HepG2 (cell line): ENCODE data around the gene RARG.

Source experiments
- CEBPB ChIP-seq: IDR thresholded peaks from 2 replicates; pipeline ENCODE4 v1.6.1; 2011; ENCODE audit warnings: low read depth, low read length, improper control_type of control experiment, borderline replicate concordance
- CENPT ChIP-seq: sonication (generic); formaldehyde crosslinking; IDR thresholded peaks from 2 replicates; pipeline ENCODE4 v1.8.0; 2022; ENCODE audit warnings: low read depth, mild to moderate bottlenecking, moderate library complexity, missing genetic modification reagents
- EEA1 ChIP-seq: sonication (generic); formaldehyde crosslinking; IDR thresholded peaks from 2 replicates; pipeline ENCODE4 v1.5.1; 2020; ENCODE audit warnings: mild to moderate bottlenecking, missing genetic modification reagents, borderline replicate concordance
- PATZ1 ChIP-seq: sonication (generic); formaldehyde crosslinking; IDR thresholded peaks from 2 replicates; pipeline ENCODE4 v1.4.0; 2020; ENCODE audit warnings: missing genetic modification reagents
- PCBP1 ChIP-seq: fragments of 200-400 bp; formaldehyde crosslinking; IDR thresholded peaks from 2 replicates; pipeline ENCODE4 v1.6.1; 2017; ENCODE audit warnings: mild to moderate bottlenecking, low read depth, low read length, borderline replicate concordance
- TF ChIP-seq, protein P1 (sequence below): sonication (generic); formaldehyde crosslinking; IDR thresholded peaks from 2 replicates; pipeline ENCODE4 v1.5.0; 2020; ENCODE audit warnings: mild to moderate bottlenecking, missing genetic modification reagents, moderate library complexity
- TF ChIP-seq, protein P2 (sequence below): IDR thresholded peaks from 2 replicates; pipeline ENCODE4 v1.6.1; 2012; ENCODE audit warnings: inconsistent platforms

DNA sequence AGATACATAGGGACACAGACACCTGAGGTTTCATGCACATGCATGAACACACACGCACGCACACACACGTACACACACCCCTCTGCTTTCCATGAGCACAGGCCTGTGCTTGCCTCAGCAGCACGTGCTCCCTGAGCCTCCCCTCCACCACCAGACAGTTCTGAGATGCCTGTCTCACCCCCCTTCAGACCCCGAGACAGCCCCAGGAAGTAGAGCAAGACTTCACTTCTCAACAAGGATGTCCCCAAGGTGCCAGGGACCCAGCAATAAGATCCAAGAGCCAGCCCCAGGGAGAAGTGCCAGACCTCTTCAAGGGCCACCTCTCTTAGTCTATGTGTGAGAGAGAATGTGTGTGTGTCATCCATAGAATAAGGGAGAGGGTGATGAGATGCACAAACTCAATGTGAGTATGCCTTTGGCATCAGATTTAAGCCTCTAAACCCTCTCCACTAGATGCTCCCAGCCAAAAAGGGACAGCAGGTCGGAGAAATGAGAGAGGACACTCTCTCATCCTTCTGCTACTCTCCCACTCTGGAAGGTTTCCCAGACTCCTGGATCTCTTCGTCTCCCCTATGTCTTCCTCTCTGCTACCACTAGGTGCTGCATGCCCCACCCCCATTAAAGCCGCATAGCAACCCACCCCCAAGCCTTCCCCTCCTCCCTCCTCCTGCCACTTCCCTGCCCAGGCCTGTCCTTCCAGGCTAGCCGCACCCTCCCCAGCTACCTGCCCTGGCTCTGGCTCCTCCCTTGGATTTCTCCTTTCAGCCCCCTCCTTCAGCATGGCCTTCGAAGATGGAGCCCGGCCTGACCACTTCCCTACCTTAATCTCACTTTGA, 7.7 kb downstream of the RARG start:
- TF ChIP-seq PCBP1, result no peak
- no peak for TF ChIP-seq EEA1
- TF ChIP-seq CEBPB, result no peak
- TF ChIP-seq, protein P1, sequence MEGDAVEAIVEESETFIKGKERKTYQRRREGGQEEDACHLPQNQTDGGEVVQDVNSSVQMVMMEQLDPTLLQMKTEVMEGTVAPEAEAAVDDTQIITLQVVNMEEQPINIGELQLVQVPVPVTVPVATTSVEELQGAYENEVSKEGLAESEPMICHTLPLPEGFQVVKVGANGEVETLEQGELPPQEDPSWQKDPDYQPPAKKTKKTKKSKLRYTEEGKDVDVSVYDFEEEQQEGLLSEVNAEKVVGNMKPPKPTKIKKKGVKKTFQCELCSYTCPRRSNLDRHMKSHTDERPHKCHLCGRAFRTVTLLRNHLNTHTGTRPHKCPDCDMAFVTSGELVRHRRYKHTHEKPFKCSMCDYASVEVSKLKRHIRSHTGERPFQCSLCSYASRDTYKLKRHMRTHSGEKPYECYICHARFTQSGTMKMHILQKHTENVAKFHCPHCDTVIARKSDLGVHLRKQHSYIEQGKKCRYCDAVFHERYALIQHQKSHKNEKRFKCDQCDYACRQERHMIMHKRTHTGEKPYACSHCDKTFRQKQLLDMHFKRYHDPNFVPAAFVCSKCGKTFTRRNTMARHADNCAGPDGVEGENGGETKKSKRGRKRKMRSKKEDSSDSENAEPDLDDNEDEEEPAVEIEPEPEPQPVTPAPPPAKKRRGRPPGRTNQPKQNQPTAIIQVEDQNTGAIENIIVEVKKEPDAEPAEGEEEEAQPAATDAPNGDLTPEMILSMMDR, result no peak
- TF ChIP-seq, protein P2, sequence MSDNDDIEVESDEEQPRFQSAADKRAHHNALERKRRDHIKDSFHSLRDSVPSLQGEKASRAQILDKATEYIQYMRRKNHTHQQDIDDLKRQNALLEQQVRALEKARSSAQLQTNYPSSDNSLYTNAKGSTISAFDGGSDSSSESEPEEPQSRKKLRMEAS, result no peak
- TF ChIP-seq PATZ1 (CRISPR knock-in tag), result peak; percentile 57
- no peak for TF ChIP-seq CENPT
